HG03159 (cell line): ENCODE data around the gene CYB561A3.

Experiments
- ATAC-seq: cut with Tn5 transposase; IDR thresholded peaks from one replicate; pipeline ENCODE4 v1.9.1; 2021; ENCODE audit warnings: mild to moderate bottlenecking, moderate library complexity; ENCODE audit not compliant: unreplicated experiment

Gene CYB561A3

GRCh38 chr11:61329871-61330270, 31.8 kb downstream of the CYB561A3 start:
- ATAC-seq: no peak

- no peak for ATAC-seq
Observed at GRCh38 chr11:61328351-61328750, 33.3 kb downstream of the CYB561A3 start.

- no peak for ATAC-seq
Observed at GRCh38 chr11:61327669-61328071, 34.0 kb downstream of the CYB561A3 start.

- no peak for ATAC-seq
Observed at GRCh38 chr11:61325649-61326414, 35.9 kb downstream of the CYB561A3 start.

GRCh38 chr11:61315260-61315659, 46.4 kb downstream of the CYB561A3 start:
- no peak for ATAC-seq

GRCh38 chr11:61310749-61311148, 50.9 kb downstream of the CYB561A3 start:
- no peak for ATAC-seq

- no peak for ATAC-seq
Observed at GRCh38 chr11:61309739-61310138, 51.9 kb downstream of the CYB561A3 start.

GRCh38 chr11:61309141-61309540, 52.5 kb downstream of the CYB561A3 start:
- ATAC-seq: no peak

GRCh38 chr11:61307354-61307753, 54.3 kb downstream of the CYB561A3 start:
- ATAC-seq: no peak

- no peak for ATAC-seq
Observed at GRCh38 chr11:61306221-61306620, 55.5 kb downstream of the CYB561A3 start.

GRCh38 chr11:61305417-61305816, 56.3 kb downstream of the CYB561A3 start:
- ATAC-seq: no peak

- ATAC-seq: no peak
Observed at GRCh38 chr11:61303725-61304124, 58.0 kb downstream of the CYB561A3 start.

- no peak for ATAC-seq
Observed at GRCh38 chr11:61302550-61302949, 59.1 kb downstream of the CYB561A3 start.
